ENCODE data around the gene IQUB. TPM values are rescaled to one million over a fixed set of nuclear protein-coding genes. Genes with fewer than 3 reads are reported as not detected.
"Not testable (repeated sequence)": the region's sequence is repeated elsewhere in the genome, so short reads cannot be mapped to it uniquely, and the experiment has no call there.

Gene IQUB
- total RNA-seq, 1 experiment from 2014 or later: 0.29 TPM

DNA sequence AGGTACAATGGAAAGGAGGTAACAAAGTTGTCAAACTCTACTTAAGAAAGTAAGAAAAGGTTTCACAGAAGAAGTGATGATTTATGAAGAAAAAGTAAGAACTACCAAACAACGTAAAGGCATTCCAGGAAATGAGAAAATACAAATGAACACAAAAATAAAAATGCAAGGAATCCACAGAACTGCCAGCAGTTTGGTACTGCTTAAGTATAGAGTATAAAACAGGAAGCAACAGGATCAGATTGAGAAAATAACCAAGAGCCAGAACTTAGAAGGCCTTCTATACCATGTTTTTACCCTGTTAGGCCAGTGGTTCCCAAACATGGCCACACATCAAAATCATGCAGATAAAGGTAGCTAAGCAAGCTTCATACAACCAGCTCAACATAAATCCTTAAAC, 14.0 kb upstream of the IQUB start:
- no peak for DNase-seq (ENCODE audit: low read depth)

DNA sequence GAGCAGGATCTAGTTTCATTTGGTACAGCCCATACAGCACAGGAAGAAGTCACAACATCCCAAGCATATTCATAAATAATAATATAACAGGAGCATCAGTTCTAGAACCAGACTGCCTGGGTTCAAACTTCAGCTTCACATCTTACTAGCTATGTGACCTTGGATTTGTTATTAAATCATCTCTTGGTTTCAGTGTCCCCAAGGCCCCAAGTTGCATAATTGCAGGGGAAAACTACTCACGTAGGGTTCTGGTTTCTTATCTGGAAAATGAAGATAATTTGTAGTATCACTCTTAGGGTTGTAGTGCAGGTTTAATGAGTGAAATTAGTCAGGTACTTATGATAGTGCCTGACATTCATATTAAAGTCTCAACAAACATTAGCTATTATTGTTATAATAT, 5.5 kb upstream of the IQUB start:
- DNase-seq (ENCODE audit: low read depth): no peak

DNA sequence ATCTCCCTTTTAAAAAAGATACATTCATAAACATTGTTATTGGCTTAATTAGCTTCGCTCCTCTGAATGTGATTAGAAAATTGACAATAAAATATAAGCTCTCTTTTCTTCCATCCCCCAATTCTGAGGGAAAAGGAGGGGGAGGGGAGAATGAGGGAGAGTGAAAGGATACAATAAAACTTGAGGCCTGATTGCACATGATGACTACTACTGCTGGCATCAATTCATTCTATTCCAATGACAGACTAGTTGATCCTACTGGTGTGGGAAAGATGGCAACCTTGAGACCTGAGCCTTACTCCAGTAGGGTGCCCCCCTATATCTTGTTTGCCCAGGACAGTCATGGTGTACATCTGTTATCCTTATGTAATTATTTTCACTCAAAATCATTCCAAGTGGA, 4.5 kb upstream of the IQUB start:
- peak; percentile 26 for DNase-seq (ENCODE audit: low read depth)

DNA sequence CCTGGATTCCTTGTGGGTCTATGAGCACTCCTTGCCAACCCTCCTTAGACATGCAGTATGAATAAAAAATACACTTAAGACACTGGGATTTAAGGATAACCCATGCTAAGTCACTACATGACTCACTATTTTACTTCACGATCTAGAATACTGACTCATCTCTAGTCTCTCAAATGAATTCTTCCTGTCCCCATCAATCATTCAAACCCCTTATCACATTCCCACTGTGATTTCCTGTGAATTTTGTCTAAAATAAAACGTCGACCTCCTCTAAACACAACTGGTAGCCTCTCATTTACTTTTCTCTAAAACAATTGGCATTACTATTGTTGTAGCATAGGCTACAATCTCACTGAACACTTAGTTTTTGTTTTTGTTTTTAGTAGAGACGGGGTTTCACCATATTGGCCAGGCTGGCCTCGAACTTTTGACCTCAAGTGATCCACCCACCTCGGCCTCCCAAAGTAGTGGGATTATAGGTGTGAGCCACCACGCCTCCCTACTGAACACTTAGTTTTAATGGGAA, 3.9 kb upstream of the IQUB start:
- DNase-seq (ENCODE audit: low read depth): peak; percentile 97

DNA sequence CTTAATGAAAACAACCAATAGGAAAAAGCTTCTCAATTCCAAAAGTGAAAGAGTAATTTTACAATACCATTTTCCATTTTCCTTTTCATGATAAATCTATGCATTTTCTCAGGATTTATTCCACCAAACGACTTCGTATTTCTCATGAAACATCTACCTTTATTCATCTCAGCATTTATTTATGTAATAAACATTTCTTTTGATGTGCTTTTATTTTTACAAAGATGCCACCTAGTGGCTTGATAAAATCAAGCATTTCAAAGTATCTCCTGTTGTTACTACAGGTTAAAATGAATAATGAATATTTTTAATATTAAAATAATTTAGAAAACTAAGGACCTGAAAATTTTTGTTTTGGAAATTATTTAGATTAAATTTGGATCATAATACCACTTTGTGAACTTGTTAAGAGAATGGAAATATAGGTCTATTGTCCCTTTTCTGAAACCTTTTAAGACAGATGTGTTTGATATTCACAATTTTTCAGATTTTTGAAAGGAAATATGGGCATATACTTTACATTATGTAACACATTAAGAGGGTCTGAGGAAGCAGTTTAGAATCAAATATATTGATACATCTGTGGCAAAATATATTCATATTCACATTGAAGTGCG, 2.7 kb upstream of the IQUB start:
- peak; percentile 58 for DNase-seq (ENCODE audit: low read depth)

DNA sequence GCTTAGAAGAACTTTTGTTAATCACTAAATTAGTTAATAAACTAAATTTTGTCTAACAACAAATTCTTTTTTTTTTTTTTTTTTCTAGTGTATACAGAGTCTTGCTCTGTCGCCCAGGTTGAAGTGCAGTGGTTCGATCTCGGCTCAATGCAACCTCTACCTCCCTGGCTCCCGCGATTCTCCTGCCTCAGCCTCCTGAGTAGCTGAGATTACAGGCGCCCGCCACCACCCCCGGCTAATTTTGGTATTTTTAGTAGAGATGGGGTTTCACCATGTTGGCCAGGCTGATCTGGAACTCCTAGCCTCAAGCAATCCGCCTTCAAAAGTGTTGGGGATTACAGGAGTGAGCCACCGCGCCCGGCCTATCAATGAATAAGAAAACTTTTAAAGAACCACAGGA, 1.1 kb upstream of the IQUB start:
- no peak for DNase-seq (ENCODE audit: low read depth)

DNA sequence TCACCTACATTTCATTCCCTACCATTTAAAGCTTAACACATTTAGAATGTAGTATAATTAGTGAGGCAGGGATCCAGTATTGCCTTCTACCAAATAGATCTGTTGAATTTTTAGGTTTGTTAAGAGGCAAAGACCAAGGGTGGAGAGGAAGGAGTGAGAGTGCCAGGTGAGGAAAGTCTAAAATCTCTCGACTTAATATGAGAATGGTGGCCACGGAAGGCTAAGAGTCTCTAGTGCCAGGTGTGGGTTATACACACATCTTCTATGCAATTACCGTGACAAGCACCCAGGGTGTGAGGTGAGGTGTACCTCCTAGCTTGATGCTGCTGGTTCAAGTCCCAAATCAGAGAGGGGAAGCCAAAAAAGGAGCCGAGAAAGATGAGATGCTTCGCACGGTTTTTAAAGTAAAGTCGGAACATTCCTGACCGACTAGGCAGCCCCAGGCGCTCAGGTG, 439 bp downstream of the IQUB start:
- no peak for DNase-seq (ENCODE audit: low read depth)

DNA sequence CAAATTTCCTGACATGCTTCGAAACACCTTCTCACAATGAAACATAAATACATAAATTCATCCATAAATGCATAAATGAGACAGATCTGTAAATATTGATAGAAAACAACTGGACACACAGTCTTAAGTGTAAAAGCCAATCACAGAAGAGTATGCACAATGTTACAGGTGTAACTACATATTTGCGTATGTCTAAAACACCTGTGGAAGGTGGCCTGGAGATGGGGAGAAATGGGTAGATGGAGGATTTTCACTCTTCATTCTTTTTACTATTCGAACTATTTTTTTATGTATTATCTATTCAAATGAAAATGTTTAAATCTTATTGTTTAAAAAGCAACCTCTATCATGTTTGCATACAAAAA, 860 bp downstream of the IQUB start:
- DNase-seq (ENCODE audit: low read depth): no peak

DNA sequence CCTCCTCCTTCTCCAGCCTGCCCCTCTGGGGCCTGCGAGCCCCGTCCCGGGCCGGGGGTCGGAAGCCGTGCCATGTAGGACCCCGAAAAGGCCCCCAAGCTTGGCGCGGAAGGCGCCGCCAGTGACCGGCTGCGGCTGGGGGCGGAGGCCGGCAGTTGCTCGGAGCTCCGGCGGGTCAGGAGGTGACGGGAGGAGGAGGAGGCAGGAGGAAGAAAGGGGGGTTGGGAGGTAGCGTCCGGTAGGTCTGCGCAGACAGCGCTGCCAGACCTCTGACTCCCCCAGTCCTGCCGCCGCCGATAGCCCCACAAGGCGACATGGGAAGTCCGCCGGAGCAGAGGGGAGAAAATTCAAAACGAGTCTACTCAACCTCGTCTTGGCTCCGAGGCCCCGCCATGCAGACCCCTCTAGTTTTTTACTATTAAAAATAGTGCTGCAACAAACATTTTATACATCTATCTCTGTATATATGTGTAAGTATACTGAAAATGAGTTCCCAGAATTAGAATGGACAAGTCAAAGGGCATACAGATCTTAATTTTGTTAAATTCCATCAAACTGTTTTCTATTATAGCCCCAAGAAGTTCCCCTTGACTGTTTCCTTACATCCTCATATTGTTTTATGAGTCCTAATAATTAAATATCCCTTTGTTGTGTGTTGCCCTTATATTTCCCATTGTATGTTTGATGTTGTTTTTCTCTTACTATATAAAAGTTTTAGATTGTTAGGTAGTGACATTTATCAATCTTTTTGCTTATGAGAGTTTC, 1.4 kb downstream of the IQUB start:
- not testable (repeated sequence) for DNase-seq (ENCODE audit: low read depth)

DNA sequence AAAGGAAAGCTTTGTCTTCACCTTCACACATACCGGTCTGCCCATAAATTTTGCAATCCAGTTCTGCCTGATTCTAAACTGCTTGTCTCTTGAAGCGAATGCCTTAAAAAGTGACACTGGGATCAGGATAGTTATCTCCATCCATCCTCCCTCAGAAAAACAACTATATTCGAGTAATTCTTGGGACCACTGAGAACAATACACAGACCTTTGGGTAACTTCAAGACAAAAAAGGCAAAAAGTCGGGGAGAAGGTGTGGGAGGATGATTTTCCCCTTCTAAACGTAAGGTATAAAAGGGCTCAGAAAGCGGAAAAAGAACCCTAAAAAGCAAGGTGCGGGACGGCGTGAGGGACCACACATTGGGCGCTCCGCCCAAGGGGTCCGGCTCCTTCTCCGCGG, 2.1 kb downstream of the IQUB start:
- DNase-seq (ENCODE audit: low read depth): not testable (repeated sequence)

DNA sequence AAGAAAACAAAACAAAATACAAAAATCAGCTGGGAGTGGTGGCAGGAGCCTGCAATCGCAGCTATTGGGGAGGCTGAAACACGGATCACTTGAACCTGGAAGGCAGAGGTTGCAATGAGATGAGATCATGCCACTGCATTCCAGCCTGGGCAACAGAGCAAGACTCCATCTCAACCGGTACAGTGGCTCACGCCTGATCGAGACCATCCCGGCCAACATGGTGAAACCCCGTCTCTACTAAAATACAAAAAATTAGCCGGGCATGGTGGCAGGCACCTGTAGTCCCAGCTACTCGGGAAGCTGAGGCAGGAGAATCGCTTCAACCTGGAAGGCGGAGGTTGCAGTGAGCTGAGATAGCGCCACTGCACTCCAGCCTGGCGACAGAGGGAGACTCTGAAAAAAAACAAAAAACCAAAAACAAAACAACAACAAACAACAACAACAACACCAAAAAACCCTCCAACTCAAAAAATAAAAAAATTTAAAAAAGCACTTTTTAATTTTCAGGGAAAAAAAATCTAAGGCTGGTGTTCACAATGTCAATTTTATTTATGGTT, 4.3 kb downstream of the IQUB start:
- not testable (repeated sequence) for DNase-seq (ENCODE audit: low read depth)

DNA sequence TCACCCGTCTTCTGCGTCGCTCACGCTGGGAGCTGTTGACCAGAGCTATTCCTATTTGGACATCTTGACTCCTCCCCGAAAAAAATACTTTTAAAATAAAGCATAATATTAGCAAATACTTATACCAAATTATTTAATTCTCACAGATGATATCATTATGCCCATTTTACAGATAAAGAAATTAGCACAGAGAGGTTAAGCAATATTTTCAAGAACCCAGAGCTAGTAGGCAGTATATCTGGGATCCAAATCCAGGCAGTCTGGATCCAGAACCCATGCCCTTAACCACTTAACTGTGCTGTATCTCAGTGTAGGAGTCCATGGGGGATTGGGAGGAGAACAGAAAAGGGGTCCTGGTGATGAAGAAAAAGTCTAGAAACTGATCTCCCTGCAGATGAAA, 6.1 kb downstream of the IQUB start:
- DNase-seq (ENCODE audit: low read depth): no peak

DNA sequence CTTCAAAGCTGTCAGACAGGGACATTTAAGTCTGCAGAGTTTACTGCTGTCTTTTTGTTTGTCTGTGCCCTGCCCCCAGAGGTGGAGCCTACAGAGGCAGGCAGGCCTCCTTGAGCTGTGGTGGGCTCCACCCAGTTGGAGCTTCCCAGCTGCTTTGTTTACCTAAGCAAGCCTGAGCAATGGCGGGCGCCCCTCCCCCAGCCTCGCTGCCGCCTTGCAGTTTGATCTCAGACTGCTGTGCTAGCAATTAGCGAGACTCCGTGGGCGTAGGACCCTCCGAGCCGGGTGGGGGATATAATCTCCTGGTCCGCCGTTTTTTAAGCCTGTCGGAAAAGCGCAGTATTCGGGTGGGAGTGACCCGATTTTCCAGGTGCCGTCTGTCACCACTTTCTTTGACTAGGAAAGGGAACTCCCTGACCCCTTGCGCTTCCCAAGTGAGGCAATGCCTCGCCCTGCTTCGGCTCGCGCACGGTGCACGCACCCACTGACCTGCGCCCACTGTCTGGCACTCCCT, 6.6 kb downstream of the IQUB start:
- DNase-seq (ENCODE audit: low read depth): not testable (repeated sequence)

DNA sequence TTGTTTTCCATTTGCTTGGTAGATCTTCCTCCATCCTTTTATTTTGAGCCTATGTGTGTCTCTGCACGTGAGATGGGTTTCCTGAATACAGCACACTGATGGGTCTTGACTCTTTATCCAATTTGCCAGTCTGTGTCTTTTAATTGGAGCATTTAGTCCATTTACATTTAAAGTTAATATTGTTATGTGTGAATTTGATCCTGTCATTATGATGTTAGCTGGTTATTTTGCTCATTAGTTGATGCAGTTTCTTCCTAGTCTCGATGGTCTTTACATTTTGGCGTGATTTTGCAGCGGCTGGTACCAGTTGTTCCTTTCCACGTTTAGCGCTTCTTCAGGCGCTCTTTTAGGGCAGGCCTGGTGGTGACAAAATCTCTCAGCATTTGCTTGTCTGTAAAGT, 7.9 kb downstream of the IQUB start:
- not testable (repeated sequence) for DNase-seq (ENCODE audit: low read depth)

DNA sequence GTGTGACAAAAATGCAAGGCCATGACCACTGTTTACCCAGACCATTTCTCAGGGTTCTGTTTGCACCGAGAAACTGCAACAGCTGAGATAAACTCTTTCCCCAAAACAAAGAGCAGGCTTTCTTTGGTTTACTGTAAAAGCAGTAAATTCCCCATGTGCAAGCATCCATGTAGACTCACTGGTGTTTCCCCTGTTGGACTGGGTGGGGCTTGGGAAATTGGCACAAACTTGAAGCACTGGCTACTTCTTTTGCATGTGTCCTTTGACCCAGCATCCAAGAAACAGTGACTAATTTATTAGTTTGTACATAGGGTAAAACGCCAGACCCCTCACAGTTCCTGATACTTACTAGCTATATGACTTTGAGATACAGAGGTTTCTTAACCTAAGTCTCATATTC, 12.3 kb downstream of the IQUB start:
- no peak for DNase-seq (ENCODE audit: low read depth)

DNA sequence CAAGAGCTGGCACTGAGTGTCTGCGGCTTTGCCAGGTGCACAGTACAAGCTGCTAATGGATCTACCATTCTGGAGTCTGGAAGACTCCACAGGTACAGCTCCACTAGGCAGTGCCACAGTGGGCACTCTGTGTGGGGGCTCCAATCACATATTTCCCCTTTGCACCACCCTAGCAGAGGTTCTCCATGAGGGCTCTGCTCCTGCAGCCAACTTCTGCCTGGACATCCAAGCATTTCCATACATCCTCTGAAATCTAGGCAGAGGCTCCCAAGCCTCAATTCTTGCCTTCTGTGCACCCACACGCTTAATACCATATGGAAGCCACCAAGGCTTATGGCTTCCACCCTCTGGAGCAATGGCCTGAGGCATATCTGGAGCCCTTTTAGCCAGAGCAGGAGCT, 29.2 kb downstream of the IQUB start:
- no peak for DNase-seq (ENCODE audit: low read depth)

DNA sequence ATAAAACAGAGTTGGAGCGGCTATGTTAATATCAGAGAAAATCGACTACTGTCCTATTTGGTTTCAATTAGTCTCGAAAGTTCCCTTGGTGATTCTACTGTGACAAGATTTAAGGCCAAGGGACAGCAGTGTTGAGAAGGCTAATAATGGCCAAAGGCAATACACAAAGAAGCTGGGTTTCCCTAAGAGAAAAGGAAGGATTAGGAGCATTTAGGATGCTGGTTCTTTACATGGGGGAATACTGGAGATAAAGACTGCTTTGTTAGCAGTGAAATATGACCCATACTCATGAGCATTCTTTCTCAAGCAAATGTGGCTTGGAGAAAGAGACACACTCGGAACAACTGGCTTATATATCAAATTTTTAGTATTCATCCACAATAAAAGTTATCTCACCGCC, 32.2 kb downstream of the IQUB start:
- DNase-seq (ENCODE audit: low read depth): no peak

DNA sequence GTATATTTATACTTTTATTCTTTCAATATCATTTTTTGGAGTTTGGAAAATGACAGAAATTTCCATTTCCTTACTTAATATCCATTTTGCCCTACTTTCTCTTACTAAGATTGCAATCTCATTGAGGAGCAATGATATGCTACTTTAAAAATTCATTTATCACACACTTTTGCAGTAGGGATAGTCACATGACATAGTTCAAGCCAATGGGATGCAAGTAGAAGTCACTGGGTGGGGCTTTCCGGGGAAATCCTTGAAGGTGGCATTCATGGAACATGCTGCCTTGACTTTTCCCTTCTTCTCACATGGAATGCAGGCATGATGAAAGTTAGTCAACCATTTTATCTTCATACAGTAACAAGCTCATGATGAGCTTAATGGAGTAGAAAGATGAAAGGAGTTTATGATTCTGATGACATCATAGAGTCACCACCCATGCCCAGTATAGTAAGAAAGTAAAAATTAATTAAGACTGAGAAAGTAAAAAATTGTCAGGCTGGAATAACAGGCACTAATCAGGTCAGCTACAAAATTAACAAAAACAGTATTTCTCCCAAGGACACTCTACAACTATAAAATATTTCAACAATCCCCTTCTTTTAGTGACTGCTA, 33.4 kb downstream of the IQUB start:
- no peak for DNase-seq (ENCODE audit: low read depth)

DNA sequence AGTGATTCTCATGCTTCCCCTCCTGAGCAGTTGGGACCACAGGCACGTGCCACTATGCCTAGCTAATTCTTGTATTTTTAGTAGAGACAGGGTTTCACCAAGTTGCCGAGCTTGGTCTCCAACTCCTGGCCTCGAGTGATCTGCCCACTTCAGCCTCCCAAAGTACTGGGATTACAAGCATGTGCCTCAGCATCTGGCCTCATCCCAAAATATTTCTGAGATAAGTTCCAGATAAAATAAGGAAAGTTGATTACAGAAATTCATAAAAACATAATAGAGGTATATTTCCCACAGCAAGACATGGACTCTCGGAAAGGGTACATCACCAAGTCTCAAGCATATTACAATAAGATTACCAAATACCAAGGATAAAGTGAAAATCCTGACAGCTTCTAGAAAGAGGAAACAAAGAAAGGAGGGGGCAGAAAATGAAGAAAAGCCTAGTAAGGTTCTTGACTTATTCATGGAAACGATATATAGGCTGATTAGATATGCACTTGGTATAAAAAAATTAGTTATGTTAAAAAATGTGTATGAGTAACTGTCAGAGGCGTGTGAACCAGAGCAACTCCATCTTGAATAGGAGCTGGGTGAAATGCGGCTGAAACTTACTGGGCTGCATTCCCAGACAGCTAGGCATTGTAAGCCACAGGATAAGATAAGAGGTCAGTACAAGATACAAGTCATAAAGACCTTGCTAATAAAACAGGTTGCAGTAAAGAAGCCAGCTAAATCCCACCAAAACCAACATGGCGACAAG, 35.0 kb downstream of the IQUB start:
- DNase-seq (ENCODE audit: low read depth): no peak

DNA sequence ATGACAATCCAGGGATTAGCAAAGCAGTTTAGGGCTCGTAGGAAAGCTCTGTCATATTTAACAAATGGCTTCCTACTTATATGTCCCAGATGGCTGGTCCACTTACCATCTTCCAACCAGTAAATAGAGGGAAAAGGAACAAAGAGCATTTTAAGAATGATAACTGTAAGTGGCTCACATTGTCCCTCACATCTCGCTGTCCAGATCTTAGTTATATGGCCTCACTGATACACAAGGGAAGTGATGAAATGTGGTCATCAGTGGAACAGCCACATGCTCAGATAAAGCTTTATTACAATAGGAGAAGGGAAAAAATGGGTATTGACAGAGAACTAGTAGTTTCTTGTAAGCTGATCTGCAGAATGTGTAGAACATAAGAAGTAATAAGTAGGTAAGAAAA, 35.8 kb downstream of the IQUB start:
- no peak for DNase-seq (ENCODE audit: low read depth)

DNA sequence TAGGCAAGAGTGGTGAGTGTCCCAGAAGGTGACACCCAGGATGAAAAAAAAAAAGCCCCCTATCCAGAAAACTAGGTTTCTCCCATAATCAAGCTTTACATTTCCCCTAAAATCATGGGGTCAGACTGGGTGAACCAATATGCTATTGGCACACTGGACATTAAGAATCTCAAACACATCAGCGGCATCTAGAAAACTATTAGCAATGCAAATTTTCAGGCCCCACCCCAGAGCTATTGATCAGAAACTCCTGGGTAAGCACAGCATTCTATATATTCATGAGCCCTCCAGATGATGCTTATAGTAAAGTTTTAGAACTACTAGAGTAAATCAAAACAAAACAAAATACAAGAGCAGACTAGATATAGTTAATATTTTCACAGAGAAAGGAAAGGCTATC, 36.4 kb downstream of the IQUB start:
- no peak for DNase-seq (ENCODE audit: low read depth)

Measured in LHCN-M2 (cell line).